Stimulated activated CD8-positive, alpha-beta memory T cell treated with anti-CD3 and anti-CD28 coated beads, Interleukin-7, amount 100 ng/mL, for 24 hours (primary cell): Measurements from ENCODE around the gene ANKRD23.
"Not testable (repeated sequence)": the region's sequence is repeated elsewhere in the genome, so short reads cannot be mapped to it uniquely, and the experiment has no call there.

Experiments used
- DNase-seq: peaks from one replicate; pipeline ENCODE4 v3.0.0-alpha.2; 2020; ENCODE audit warnings: low read depth

ANKRD23 gene

DNA sequence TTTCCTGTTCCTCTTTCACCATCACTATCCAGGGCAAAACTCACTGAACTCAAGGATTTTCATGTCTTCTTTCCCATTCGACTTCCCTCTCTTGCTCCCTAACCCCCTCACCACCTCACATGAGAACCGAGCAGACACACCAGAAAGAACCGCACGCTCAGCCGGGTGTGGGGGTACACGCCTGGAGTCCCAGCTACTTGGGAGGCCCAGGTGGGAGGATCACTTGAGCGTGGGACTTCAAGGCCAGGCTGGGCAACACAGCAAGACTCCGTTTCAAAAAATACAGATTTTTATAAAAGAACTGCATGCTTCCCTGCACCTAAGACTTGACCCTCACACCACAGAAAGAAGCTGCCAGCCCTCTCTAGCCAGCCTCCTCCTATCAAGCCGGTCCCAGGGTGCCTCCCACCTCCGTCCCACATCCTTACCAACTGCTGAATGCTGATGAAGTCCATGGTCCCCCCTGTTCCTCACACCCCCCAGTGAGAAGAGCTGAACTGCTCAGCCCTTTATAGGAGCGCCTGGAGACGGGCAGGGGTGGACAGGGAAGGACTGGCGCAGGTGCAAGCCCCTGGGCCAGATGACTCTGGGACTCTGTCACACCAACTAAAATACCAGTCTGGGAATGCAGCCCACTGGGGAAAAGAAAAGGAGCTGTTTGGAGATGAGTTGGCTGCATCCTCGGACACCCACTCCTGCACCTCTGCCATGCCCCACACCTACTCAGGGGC is at the start of gene ANKRD23:
Gene ANKRD23 (minus strand): TSS at position 484 of the 731 bp plus-strand sequence. CDS start 29 bp downstream, at position 455.
- no peak for DNase-seq

DNA sequence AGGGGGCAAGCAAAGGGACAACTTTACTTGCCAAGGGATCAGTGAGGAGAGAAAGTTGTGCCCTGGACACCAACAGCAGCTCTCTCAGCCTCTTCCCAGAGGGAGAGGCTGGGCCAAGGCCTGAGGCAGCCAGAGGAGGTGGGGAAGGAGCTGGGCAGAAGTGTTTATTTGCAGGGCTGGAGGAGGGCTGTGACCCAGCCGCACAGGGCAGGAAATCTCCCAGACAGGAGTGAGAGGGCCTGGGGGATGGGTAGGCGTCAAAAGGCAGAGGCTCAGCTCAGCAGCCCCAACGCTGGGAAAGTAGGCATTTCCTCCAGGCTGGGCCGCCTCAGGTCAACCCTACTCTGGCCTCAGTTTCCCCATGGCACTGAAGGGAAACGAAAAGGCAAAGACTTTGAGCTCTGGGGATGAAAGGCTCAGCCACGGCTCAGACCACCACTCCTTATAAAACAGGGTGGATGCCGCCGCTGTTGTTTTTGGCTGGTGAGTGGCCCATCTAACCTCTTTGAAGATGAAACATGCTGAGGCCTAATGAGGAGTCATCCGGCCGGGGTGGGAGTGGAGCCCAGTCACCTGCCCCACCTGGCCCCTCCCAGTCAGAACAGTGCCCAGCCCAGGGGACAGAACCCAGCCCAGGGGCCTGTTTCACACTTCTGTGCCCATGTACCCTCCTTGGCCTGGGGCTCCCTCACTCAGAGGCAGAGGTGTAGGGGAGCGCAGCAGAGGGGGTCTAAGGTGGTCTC is 47.9 kb upstream of the ANKRD23 start:
- no peak for DNase-seq

DNA sequence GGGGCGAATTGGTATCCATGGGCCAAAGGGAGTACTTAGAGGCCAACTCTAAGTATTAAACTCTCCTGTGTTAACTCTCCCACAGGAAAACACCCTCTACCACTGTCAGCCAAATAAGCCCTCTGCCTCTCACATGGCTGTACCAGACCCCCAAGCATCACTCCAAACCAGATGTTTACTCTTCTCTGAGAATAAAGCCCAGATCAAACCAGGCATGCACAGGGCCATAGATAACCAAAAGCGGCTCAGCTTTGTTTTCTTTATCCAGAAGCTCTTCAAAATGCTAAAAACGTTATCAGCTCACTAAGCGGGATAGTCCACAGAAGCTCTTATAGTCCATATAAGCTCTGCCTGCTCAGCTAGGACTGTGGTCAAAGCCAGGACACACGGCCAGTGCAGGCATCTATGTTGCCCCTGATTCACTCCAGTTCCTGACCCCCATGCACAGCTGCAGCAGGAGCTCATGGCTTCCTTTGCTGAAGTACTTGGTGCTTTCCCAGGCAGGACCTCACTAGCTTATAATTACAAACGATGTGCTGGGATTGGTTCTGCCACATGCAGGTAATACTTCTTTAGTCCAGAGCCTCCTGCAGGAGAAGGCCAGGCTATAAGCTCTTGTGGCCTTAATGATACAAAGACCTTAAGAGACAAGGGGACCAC is 47.0 kb upstream of the ANKRD23 start:
- DNase-seq: no peak

DNA sequence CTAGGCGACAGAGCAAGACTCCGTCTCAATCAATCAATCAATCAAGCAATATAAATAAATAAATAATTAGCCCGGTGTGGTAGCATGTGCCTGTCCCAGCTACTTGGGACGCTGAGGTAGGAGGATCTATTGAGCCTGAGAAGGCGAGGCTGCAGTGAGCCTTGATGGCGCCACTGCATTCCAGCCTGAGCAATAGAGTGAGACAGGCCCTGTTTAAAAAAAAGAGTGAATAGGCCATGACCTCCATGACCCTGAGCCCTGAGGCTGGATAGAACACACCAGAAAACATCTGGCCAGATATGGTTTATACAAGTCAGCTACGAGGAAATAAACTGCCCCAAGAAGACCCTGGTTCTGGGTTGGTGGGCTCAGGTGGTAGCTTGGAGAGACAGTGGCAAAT is 46.4 kb upstream of the ANKRD23 start:
- no peak for DNase-seq

DNA sequence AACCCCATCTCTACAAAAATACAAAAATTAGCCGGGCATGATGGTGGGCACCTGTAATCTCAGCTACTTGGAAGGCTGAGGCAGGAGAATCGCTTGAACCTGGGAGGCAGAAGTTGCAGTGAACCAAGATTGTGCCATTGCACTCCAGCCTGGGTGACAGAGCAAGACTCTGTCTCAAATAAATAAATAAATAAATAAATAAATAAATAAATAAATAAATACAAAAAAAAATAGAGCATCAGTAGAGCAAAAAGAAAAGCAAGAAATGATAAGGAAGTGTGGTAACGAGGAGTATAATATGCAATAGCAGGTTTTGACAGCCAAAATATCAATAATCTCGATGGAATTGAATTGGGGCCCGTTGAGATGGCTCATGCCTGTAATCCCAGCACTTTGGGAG is 45.7 kb upstream of the ANKRD23 start:
- DNase-seq: not testable (repeated sequence)

DNA sequence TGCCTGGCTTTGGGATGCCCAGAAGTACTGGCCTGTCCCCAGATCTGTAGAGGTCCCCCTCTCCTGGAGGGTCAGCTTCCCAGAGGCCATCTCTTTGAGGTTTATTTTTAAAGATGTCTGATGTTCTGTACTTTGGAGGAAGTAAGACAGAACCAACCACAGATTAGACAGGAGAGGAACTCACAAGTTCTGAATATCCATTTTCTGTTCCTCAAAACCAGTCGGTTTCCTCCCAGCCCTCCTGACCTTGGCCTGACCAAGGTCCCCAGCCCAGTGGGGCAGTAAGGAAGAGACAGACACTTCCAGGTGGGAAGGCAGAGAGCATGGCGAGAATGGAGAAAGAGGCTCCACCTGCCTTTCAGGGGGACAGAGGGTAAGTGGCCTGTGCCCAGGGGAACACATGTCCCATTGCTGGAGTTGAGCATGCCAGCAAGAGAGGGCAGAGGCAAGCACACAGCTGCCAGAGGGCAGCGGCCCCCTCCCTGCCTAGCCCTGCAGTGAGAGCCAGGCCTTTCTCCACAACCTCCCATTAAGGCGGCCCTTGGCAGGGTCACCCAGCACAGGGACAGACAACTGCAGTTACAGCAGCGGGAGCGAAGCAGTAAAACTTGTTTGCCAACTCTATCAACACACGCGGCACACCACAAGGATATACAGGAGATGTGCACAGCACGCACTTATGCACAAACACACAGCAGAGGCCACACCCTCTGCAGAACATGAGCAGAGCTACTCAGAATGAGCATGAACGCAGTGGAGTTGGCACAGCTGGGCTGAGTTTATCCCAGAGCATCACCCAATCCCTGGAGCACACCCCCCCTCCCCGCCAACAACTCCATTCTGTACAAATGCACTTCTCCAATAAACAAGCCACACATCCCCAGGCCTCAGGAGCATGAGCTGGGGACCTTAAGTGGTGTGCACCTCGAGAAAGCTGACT is 44.5 kb upstream of the ANKRD23 start:
- DNase-seq: no peak

DNA sequence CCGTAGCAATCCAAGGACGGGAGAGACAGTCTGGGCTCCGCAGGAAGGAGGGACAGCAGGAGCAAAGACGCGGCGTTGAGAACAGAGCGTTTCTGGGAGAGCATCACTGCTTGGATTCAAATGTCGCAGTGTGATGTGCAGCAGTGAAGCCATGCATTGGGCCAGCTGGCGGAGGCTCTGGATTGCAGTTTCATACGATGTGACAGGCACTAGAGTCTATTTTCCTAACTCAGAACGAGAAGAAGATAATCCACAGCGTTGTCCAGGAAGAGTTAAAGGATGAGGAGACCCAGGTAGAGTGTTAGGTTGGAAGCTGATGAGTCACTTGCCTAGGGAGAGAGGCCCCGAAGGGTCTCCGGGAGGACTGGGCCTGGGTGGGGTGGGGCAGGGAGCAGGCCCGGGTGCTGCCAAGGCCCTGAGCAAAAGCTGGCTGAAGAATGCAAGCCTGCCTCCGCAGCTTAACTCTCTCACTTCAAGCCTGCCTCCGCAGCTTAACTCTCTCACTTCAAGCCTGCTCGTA is 43.7 kb upstream of the ANKRD23 start:
- no peak for DNase-seq

DNA sequence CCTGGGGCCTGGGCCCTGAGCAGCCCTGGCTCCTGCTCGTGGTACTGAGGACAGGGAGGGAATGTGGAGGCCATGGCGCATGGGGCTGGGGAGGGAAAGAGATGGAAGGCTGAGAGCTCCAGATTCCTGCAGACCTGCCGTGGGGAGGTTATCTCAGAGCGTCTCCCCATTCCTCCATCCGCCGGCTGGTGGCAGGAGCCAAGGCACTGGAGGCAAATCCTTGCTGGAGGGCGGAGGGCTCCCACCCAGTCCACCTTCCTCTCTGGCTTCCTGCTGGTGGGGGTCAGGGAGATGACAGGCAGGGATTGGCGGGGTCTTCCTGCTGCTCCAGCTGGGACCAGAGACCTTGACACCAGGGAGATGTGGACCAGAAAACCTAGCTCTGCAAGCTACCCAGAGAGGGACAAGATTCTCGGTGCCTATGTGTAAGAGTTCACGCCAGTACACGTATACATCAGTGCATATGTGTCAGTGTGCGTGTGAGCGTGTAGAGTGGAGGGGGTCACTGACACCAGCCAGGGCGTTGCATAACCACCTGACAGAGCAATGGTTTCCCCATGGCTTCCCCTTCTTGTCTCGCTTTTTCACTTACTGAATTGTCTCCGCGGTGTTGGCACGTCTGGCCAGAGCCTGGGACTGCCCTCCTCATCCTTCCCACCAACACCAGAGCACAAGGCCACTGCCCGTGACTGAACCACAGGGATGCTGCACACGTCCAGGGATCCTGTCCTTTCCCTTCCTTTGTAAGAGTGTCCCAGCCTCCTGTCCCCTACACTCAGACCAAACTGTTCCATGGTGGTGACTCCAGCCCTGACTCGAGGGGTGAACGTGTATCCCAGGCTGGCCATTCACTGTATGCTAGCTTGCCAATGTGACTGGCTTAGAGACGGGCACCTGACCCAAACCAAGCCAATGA is 41.9 kb upstream of the ANKRD23 start:
- no peak for DNase-seq

DNA sequence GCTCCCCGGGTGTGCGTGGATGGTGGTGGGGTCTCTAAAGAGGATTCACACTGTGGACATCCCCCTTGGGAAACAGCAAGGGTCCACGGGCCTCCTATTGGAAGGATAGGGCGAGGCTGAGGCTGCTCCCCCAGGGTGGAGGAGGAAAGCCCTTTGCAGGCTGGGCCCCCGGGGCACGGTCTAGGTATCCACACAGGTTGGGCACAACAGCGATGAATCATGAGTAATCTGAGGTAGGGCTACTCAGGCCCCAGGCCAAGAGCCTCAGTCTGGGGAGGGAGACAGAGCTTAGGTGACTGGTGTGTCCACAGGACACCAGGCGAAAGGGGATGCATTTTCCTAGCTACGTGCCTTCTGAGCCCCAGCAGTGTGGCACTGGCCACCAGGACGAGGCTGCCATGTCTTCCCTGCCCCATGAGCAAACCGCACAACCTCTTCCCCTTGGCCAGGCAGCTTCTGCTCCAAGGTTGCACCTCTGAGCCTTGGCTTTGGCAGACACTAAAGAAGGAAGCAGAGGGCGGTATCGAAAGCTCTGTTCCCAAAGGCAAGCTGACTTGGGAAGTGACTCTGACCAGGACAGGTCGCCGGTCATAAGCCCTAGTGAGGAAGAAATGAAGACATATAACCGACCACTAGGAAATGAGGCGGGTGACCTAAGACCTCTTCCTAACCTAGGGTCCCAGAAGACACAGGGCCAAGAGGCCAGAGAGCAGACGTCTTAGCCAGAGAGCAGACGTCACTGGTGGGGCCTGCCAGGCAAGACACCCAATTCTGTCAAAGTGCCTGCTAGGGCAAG is 40.7 kb upstream of the ANKRD23 start:
- no peak for DNase-seq

DNA sequence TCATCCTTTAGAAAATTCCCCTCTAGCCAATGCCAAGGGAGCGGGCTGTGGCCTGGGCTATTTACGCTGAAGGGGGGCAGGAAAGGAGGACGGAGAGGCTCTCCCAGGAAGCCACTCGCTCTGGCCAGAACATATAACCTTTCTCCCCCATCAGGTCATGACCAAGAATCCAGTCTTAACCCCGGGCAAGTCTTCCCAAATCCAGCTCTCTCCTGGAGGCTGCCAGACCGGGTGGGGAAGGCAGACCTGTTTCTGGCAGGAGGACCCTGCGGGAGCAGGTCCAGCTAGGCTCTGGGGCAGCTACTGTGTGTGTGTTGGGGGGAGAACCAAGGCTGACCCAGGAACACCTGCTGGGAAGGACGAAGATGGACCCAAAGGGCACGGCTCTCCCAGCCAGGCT is 39.5 kb upstream of the ANKRD23 start:
- DNase-seq: no peak

DNA sequence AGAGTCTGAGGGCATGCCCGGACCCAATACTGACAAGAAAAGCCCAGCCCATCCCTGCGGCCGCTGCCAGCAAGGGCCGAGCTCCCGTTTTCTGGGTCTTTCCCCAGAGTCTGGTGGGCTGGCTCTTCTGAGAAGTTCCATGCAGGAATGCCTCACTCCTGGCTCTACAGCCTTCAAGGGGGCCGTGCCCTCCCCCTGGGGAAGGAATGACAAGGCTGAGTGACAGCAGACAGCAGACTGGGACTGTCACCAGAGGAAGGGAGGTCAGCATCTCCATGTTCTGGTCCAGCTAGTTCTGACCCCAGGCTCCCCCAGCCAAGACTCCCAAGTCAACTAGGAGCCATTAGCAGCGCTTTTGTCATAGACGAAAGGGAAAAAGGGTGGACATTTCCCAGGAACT is 39.1 kb upstream of the ANKRD23 start:
- DNase-seq: no peak

DNA sequence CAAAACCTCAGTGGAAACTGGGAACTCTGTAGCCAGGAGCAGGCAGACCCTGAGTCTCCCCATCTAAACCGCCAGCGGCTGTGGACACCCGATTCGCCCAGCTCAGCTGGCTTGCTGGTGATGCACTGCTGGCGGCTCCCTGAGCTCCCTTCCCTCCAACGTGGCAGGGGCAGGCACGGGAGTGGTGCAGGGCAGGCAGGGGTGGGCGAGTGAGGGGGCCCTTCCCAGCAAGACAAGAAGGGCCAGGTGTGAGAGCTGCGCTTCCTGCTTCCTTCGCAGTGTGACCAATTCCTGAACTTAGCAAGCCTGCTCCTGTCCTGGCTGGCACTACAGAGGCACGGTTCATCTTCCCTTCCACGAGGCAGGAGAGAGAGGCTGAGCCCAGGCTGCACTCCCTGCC is 38.4 kb upstream of the ANKRD23 start:
- no peak for DNase-seq

DNA sequence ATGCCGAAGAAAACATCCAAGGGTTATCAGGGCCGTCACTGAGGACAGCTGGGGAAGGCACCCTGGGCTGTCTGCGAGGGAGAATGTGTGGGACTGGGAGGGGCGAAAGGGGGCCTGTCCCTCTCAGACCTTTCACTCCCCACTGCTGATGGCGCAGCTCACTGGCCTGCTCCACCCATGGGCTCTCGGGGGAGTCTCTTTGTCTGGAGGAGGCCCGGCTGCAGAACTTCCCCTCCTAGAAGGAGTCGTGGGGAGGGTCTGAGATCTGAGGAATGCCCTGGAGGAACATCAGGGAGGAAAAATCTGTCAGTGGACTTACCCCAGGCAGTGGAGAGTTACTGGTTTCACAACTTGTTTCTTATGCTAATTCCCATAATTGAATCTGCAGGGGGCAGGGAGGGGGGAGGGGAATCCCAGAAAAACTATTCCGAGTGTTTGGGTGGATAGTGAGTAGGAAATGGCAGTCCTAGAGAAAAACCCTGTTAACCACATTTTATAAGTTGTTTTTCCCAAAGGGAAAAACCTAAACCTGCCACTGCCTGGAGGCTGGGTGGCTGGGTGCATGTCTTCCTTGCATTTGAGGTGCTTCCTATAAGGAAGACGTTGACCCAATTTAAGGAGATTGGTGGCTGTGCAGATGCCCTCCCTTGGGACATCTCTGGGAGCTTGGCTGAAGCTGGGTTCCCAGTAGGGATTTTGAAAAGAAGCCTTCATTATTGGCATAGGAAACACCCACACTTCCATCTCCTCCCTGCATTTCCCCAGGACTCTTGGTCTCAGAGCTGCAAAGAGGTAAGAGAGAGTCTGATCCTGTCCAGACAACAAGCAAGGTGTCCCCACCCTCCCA is 37.8 kb upstream of the ANKRD23 start:
- DNase-seq: no peak

DNA sequence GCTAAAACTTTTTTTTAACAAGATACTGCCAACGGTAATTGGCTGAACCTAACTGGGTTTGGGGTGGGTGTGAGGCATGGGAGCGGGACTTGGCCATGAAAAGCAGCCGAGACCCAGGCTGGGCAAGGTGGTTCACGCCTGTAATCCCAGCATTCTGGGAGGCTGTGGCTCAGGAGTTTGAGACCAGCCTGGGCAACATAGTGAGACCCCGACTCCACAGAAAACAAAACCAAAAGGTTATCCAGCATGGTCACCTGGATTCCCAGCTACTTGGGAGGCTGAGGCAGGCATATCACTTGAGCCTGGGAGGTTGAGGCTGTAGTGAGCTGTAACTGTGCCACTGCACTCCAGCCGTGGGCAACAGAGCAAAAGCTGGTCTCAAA is 37.1 kb upstream of the ANKRD23 start:
- DNase-seq: no peak

DNA sequence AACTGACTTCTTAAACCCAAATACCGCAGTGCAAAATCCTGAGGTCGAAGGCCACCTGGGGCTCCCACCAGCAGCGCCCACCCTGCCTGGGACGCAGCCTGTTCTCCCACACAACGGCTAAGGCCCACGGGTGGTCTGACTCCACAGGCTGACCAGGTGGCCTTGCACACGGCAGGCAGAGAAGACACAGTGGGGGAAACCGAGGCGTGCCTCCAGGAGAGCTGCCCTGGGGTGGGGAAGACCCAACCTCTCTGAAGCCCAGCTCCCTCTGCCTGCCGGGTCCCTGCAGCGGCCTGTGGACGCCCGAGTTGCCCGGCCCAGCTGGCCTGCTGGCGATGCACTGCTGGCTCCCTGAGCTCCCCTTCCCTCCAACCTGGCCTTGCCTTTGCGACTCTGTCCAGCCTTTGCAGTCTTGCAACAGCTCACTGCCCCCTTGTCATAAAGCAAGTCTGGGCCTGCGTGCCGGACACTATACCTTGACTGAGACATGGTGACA is 35.8 kb upstream of the ANKRD23 start:
- DNase-seq: no peak

DNA sequence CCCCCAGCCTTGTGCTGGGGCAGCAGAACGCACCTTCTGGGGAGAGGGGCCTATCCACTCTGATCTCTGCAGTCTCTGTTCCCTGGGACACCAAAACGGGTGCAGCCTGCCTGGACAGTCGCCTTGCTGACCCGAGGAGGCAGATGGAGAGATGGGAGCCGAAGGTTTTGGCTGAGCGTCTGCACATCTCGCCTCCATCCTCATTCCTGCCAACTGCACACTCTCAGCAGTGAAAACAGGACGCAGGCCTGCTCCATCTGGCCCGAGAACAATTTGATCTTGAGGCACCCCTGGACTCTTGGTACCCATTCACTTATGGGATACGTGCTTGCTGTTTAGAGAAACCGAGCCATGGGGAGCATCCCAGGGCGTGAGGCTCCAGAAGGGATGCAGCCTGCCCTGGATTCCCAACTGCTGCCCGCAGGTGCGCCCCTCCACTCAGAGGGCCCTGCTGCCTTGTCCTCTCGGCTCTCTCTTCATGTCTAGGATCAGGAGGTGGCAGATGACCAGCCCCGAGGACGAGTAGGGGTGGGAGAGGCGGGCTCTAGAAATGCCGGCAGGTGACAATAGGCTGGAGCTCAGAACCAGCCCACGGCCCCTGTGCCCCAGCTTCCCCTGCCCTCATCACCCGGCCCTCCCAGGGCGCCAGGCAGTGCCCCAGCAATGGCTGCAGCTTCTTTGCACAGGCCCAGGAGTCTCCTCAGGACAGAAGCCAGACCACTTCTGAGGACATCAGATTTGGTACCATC is 35.1 kb upstream of the ANKRD23 start:
- no peak for DNase-seq

DNA sequence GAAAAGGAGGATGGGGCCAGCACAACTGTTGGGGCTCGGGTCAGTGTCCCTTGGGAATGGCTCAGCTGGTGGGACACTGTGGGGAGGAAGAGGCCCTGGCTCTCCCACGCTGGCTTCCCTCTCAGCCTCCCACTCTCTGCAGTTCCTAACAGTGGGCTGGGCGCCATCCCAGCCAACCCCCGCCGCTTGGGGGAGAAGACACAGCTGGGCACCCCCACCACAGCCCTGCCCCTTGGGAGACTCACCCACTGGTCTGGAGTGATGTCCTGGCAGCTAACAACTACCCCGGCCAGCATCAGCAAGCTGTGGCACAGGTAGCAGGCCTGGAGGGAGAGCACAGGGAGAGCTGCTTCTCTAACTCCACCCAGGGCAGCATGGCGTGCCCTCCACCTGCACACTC is 34.4 kb upstream of the ANKRD23 start:
- DNase-seq: no peak

DNA sequence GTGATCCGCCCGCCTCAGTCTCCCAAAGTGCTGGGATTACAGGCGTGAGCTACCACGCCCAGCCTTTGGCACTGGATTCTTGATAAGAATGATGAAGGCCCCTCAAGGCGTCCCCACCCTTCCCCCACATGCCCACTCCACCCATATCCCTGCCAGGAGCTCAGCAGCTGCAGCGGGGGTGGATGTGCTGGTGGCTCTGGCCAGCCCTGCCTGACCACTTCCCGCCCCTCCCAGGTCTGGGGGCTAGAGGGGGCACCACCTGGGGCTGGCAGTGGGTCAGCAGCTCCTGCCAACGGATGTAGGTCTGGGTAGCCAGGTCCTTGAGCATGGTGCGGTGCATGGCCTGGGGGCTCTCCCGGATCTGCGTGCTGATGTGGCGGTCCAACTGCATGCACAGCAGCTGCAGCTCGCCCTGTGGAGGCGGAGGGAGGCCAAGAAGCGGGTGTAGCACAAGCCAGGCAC is 33.8 kb upstream of the ANKRD23 start:
- no peak for DNase-seq
